Activated CD4-positive, alpha-beta T cell treated with anti-CD3 and anti-CD28 coated beads, Interleukin-2, amount 10 ng/mL, durations not matched to agents 24 days and 14 days (primary cell): Measurements from ENCODE around the gene ANGEL1. TPM values are rescaled to one million over a fixed set of nuclear protein-coding genes. Genes with fewer than 3 reads are reported as not detected.

Source experiments
- DNase-seq: peaks from one replicate; pipeline ENCODE4 v3.0.0; 2022
- H3K27ac Mint-ChIP-seq: one replicate; pipeline ENCODE4 v1.8.0; 2022; ENCODE audit warnings: mild to moderate bottlenecking, mixed read lengths
- H3K27me3 Mint-ChIP-seq: one replicate; pipeline ENCODE4 v1.8.0; 2022; ENCODE audit warnings: mixed read lengths
- H3K36me3 Mint-ChIP-seq: one replicate; pipeline ENCODE4 v1.8.0; 2022; ENCODE audit warnings: low read depth, mild to moderate bottlenecking, mixed read lengths
- H3K4me1 Mint-ChIP-seq: one replicate; pipeline ENCODE4 v1.8.0; 2021; ENCODE audit warnings: mixed read lengths
- H3K4me3 Mint-ChIP-seq: one replicate; pipeline ENCODE4 v1.8.0; 2022; ENCODE audit warnings: mild to moderate bottlenecking, moderate library complexity, mixed read lengths
- H3K9me3 Mint-ChIP-seq: one replicate; pipeline ENCODE4 v1.8.0; 2021; ENCODE audit warnings: mixed read lengths
- intact Hi-C: fragments of 100-400 bp; cut with micrococcal nuclease; formaldehyde crosslinking; loops from one replicate; pipeline ENCODE4 v1.15.1; 2023
- total RNA-seq: library from RNA; stranded (reverse); gene quantifications from 2 replicates; pipeline ENCODE4 v1.2.3, GENCODE V29; 2022

Gene ANGEL1
- total RNA-seq, 1 donor from 2014 or later = 16.4 TPM

DNA sequence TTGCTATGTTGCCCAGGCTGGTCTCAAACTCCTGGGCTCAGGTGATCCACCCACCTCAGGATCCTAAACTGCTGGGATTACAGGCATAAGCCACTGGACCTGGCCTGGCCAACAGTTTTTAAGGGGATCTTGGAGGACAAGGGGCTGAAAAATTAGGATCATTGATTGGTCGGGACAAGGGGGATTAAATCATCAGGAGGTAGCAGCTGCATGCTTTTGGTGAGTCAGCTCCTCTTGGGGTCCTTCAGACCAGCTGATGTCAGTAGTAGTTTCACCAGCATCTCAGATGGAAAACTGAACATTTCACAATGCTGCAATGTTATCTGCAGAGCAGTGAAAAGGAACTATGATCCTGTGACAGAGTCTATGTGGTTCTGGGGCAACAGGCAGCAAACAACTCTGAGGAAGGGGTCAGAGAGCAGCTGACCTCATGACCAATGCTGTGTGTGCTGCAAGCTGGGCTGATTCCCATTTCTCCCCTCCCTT is 19.9 kb upstream of the ANGEL1 start:
- peaks cover 11% of the 10 kb centered on the region for H3K27me3 Mint-ChIP-seq
- no peak for DNase-seq
- no peaks in the 10 kb centered on the region for H3K36me3 Mint-ChIP-seq
- H3K9me3 Mint-ChIP-seq = no peaks in the 10 kb centered on the region
- no peak overlapping the region for H3K27ac Mint-ChIP-seq
- intact Hi-C loops = no loop called here
- H3K4me3 Mint-ChIP-seq = no peak overlapping the region
- no peaks in the 10 kb centered on the region for H3K4me1 Mint-ChIP-seq

DNA sequence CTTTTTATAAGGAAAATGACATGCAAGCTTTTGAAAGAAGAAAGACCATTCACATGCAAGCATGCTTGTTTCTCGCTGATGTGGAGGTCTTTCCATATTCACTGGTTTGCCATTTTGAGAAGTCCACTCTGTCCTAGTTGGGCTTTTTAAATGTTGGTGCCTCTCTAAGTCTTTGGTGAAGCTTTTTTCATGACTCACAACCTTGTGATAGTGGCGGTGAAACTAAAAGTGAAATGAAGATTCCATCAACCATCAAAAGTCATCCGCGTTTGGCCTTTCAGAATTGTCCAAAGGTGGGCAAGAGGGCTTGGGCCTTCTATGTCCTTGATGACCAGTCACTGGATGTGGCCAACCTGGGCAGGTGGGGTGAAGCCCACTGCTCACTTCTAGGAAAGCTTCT is 17.9 kb upstream of the ANGEL1 start:
- no peak for DNase-seq
- Mint-ChIP-seq H3K27ac (no peak overlapping the region), H3K27me3 (peaks cover 6% of the 10 kb centered on the region), H3K9me3 (no peaks in the 10 kb centered on the region), H3K4me3 (no peak overlapping the region), H3K4me1 (no peaks in the 10 kb centered on the region), H3K36me3 (no peaks in the 10 kb centered on the region)
- intact Hi-C loops = no loop called here

DNA sequence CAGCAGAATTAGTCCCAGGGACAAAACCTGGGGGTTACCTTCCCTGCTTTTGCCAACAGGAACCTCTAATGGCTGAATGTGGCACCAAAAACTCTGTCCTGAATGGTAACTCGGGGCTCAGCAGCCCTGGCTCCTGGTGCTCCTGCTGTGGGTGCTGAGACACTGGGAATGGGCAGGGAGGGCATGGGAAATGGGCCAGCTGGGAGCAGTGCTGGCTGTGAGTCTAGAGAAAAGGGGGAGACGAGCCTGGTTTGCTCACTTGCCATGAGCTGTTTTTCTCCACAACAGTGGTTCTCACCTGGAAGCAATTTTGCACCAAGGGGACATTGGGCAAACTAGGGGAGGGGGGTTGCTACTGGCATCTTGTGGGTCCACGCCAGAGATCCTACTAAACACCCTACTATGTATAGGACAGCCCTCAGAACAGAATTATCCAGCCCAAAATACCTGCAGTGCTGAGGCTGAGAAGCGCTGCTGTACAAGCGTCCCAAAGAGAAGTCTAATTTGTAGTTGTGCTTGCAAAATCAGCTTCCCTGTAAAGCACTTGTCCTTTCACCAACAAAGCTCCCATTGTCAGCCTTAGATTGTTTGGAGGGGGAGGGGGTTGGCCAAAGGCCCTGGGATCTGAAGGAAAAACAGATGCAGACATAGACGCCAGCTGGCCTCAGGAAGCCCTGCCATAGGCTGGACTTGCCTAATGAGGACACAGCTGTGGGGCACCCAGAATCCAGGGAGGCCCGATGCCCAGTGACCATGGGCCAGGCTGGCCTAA is 17.2 kb upstream of the ANGEL1 start:
- intact Hi-C loops = no loop called here
- H3K4me3 Mint-ChIP-seq = no peak overlapping the region
- H3K27ac Mint-ChIP-seq = no peak overlapping the region
- DNase-seq = no peak
- H3K27me3 Mint-ChIP-seq = peaks cover 9% of the 10 kb centered on the region
- H3K4me1 Mint-ChIP-seq = no peaks in the 10 kb centered on the region
- no peaks in the 10 kb centered on the region for H3K9me3 Mint-ChIP-seq
- H3K36me3 Mint-ChIP-seq = no peaks in the 10 kb centered on the region

DNA sequence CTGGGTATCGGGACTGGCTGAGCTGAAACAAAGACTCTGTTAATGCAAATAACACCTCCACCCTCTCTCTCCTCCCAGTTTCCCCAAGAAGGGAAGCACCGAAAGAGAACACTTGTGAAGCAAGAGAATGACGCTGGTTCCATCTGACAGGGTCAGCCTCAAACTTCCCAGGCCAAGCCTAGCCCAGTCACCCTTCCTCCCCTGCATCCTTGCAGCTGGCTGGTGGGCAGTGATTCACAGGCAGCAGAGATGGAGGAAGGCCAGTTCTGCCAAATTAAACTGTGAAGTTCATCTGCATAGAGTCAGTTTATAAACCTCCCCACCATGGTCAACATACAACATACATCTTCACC is 16.3 kb upstream of the ANGEL1 start:
- H3K4me3 Mint-ChIP-seq = no peak overlapping the region
- peaks cover 10% of the 10 kb centered on the region for H3K27me3 Mint-ChIP-seq
- no peaks in the 10 kb centered on the region for H3K9me3 Mint-ChIP-seq
- H3K36me3 Mint-ChIP-seq = no peaks in the 10 kb centered on the region
- no peaks in the 10 kb centered on the region for H3K4me1 Mint-ChIP-seq
- no peak overlapping the region for H3K27ac Mint-ChIP-seq
- DNase-seq = no peak
- intact Hi-C loops = no loop called here

DNA sequence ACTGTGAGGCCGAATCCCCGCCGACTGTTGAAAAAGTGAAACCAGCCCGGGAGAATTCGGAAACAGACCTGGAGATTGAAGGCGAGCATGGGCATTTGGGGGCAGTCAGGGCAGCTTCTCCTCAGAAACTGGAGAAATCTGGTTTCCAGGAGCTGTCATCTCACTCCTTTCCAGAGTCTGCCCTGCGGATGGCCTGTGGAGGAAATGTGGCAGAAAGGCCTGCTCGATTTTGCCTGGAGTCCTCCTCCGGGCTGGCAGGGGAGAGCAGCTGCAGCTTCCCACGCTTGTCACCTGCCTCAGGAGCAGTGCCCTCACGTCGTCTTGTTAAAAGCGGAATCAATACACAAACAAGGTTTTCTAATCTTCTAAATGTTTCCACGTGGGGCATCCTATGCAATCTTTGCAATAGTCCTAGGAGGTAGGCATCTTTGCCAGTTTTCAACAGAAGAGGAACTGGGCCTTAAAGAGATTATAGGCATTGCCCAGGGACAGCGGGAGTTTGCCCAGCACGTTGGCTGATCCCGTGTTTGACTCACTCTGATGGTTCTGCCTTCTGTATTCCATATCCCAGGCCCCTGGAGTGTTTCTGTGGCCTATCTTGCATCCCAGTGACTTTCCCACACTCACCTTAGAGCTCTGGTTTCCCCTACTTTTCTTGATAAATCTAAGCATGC is 15.8 kb upstream of the ANGEL1 start:
- peaks cover 9% of the 10 kb centered on the region for H3K27me3 Mint-ChIP-seq
- H3K27ac Mint-ChIP-seq = no peak overlapping the region
- no peaks in the 10 kb centered on the region for H3K4me1 Mint-ChIP-seq
- no peak for DNase-seq
- H3K9me3 Mint-ChIP-seq = no peaks in the 10 kb centered on the region
- intact Hi-C loops = no loop called here
- H3K36me3 Mint-ChIP-seq = no peaks in the 10 kb centered on the region
- H3K4me3 Mint-ChIP-seq = no peak overlapping the region

DNA sequence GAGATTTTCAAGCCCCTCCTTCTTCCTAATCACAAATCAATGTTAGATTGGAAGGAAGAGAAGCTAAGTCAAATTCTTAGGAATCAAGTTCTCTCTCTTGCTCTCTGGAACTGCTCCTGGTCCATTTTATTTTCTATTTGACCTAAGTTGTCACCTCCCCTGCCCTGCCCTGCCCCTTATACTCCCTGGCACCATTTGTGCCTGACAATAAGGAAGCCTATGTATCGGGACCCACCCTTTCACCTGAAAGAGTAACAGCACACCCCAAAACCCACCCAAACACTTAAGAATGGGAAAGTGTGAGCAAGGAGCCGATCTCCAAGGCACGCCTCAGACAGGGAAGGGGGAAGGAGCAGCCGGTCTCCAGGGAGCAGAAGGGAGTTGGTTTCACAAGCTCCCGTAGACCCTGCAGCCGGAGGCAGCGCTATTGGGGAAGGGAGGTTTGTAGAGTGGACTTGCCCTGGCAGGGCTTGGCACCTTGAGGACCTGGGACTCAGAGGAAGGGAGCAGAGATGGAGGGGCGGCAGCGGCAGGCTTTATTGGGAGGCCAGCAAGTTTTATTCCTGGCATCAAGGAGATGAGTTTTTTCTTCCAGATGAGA is 15.1 kb upstream of the ANGEL1 start:
- Mint-ChIP-seq H3K4me1 (no peaks in the 10 kb centered on the region), H3K27me3 (peaks cover 8% of the 10 kb centered on the region), H3K4me3 (no peak overlapping the region), H3K9me3 (no peaks in the 10 kb centered on the region), H3K36me3 (no peaks in the 10 kb centered on the region), H3K27ac (no peak overlapping the region)
- no peak for DNase-seq
- intact Hi-C loops = no loop called here

DNA sequence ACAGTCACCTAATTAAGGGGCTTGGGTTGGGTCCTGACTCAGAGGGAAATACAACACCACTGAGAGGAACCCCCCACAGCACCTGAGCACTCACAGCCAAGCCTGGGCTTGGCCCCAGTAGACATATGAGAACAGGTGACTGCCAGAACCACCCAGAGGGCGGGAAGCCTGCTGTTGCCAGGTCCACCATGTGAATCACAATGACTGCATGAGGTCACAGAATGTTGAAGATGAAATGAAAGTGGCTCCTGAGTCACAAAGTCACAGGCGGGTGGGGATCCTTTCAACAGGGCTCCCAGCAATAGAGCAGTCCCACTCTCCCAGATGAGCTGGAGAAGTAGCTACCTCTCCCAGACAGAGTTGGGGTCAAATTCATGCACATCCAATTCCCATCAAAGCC is 13.4 kb upstream of the ANGEL1 start, which contains the start of gene LRRC74A:
TSS of gene LRRC74A (plus strand) at position 287 of the 400 bp plus-strand sequence. CDS start 290 bp downstream, outside the sequence.
- Mint-ChIP-seq H3K27me3 (peaks cover 7% of the 10 kb centered on the region), H3K36me3 (no peaks in the 10 kb centered on the region), H3K4me3 (no peak within 1 kb of the TSS), H3K9me3 (no peaks in the 10 kb centered on the region), H3K27ac (no peak within 1 kb of the TSS), H3K4me1 (no peaks in the 10 kb centered on the region)
- intact Hi-C loops = no loop called here
- no peak for DNase-seq

DNA sequence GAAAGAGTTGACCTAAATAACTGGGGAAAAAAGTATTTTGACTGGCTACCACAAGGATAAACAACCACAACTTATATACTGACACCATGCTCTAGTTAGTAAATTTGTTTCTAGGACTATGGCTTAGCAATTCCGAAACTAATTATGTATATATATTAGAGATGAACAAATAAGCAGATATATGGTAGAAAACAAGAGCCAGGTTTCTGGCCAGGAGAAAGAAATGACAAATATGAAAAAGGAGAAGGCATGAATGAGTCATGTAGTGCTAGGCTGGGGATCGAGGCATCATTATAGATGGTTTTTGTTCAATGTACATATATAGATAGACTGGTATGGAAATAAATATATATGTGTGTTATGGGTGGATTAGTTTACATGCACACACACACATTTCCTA is 8.0 kb upstream of the ANGEL1 start:
- intact Hi-C loops = no loop called here
- DNase-seq = no peak
- Mint-ChIP-seq H3K4me1 (no peaks in the 10 kb centered on the region), H3K27me3 (peaks cover 12% of the 10 kb centered on the region), H3K9me3 (no peaks in the 10 kb centered on the region), H3K36me3 (no peaks in the 10 kb centered on the region), H3K27ac (no peak overlapping the region), H3K4me3 (no peak overlapping the region)

DNA sequence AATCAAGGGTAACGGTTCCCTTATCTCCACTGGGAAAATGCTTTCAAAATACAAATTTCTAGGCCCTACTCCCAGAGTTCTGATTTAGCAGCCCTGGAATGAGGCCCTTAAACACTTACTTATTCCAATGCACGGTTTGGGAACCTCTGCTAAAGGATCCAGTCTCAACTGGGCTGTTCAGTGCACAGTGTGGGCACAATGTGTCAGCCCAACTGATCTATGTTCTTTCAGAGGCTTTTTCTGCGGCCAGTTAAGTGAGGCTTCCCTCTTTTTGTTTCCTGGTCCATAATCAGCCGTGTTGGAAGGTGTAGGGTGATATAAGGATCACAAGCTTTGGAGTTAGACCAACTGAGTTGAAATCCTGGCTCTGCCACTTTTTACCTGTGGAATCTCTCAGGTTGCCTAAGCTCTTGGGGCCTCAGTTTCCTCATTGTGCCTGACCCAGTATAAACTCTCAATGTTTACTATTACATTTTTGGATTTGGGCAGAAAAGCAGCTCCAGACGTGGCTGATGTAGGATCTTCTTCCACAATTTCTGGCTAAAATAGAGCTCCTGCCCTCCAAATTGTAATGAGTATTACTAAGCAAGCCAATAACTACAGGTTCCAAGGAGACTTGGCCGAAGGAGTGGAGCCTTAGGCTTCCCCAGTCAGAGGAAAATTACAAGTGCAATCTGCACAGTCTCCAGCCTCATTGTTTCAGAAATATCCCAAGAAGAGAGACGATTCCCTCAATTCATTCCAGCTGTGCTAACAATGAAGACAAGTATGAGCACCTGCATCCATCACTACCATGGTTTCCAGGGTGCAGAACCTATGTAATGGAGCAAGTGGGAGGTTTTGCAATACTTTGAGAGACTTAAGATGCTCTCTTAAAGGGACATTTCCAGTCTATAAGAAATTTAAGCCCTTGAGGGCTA is 2.3 kb upstream of the ANGEL1 start:
- Mint-ChIP-seq H3K4me3 (no peak overlapping the region), H3K27ac (no peak overlapping the region), H3K9me3 (no peaks in the 10 kb centered on the region), H3K4me1 (peaks cover 18% of the 10 kb centered on the region), H3K36me3 (no peaks in the 10 kb centered on the region), H3K27me3 (peaks cover 2% of the 10 kb centered on the region)
- no peak for DNase-seq
- intact Hi-C loops = loop anchor here (5.0 kb wide), 2 partner anchors 227 to 642 kb away; partner anchors contain the start of genes AHSA1 and VIPAS39

DNA sequence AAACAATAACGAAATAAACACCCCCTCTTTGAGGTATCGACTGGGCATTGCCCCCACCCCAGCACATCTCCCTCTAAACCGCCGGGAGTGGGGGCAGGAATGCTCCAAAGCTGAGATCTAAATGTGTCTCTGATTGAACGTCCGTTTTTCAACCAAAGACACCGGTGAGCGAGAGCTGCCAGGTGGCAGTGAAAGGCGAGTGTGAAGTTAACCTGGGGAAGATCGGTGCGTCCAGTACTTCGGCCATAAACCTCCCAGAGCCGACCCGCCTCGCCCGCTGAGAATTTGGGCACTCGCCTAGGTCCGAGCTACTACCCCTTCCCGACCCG is 625 bp downstream of the ANGEL1 start:
- intact Hi-C loops = loop anchor here (1.0 to 5.0 kb wide), 5 partner anchors 27 to 645 kb away; partner anchors contain the start of genes AHSA1, CIPC and VIPAS39
- peak overlapping the region; percentile 91 for H3K27ac Mint-ChIP-seq
- H3K4me3 Mint-ChIP-seq = peak overlapping the region; percentile 98
- no peaks in the 10 kb centered on the region for H3K27me3 Mint-ChIP-seq
- H3K4me1 Mint-ChIP-seq = peaks cover 21% of the 10 kb centered on the region
- no peaks in the 10 kb centered on the region for H3K9me3 Mint-ChIP-seq
- peaks cover 15% of the 10 kb centered on the region for H3K36me3 Mint-ChIP-seq
- DNase-seq = no peak

DNA sequence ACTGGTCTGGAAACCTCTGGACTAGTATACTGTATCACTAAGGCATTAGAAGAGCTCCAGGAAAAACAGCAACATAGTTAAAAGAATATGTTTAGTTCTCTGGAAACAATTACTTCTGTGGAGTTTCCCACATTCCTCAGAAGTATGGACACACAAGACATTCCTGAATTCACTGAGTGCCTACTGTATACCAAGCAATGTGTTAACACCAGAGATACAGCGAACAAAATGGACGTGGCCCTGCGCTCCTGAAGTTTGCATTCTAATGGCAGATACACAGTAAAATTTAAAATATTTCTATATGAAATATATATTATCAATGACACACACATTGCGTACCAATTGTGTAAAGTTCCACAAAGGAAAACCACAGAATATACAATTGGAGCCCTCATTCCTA is 1.1 kb downstream of the ANGEL1 start:
- Mint-ChIP-seq H3K27ac (peak overlapping the region; percentile 91), H3K27me3 (no peaks in the 10 kb centered on the region), H3K9me3 (no peaks in the 10 kb centered on the region), H3K4me1 (peaks cover 21% of the 10 kb centered on the region), H3K4me3 (peak overlapping the region; percentile 98), H3K36me3 (peaks cover 17% of the 10 kb centered on the region)
- intact Hi-C loops = loop anchor here (1.0 to 5.0 kb wide), 4 partner anchors 101 to 646 kb away; partner anchors contain the start of genes AHSA1 and VIPAS39
- DNase-seq = no peak

DNA sequence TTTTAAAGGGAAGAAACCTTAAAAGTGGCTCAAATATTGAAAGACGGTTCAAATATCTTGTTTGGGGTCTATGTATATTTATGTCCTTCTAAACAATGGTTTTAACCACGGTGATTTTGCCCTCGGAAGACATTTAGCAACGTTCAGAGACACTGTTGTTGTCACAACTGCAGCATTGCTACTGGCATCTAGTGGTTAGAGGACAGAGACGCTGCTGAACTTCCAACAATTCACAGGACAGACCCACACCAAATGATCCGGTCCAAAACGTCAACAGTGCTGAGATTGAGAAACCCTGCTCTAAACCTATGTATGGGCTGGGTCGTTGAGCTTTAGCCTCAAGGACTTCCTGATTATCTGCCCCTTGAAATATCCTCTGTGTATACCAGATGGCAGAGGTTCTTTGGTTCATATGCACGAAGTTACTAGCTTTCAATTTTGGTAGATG is 1.7 kb downstream of the ANGEL1 start:
- intact Hi-C loops = loop anchor here (1.0 to 5.0 kb wide), 4 partner anchors 101 to 646 kb away; partner anchors contain the start of genes AHSA1 and VIPAS39
- Mint-ChIP-seq H3K27ac (peak overlapping the region; percentile 27), H3K9me3 (no peaks in the 10 kb centered on the region), H3K4me3 (peak overlapping the region; percentile 98), H3K27me3 (no peaks in the 10 kb centered on the region), H3K4me1 (peaks cover 21% of the 10 kb centered on the region), H3K36me3 (peaks cover 21% of the 10 kb centered on the region)
- DNase-seq = peak; percentile 78

DNA sequence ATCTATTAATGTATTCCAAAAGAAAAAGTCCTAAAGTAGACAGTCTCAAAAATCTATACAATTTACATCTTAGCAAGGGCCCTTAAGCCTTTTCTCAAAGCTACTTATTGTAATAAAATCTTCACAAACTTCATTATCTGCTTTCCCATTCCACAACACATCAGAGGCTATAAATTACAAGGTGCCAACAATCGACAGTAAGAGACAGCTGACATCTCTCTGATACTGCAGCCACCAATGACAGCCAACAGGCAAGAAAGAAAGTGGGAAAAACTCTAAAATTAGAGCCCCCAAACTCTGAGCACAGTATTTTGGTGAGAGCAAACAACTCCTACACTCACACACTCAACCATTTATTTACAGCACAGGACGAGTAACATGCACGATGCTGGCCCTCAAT is 2.2 kb downstream of the ANGEL1 start:
- H3K27me3 Mint-ChIP-seq = no peaks in the 10 kb centered on the region
- intact Hi-C loops = loop anchor here (5.0 kb wide), 2 partner anchors 232 to 647 kb away; partner anchors contain the start of genes AHSA1 and VIPAS39
- no peaks in the 10 kb centered on the region for H3K9me3 Mint-ChIP-seq
- peak overlapping the region; percentile 98 for H3K4me3 Mint-ChIP-seq
- no peak overlapping the region for H3K27ac Mint-ChIP-seq
- peaks cover 21% of the 10 kb centered on the region for H3K4me1 Mint-ChIP-seq
- DNase-seq = no peak
- H3K36me3 Mint-ChIP-seq = peaks cover 21% of the 10 kb centered on the region
